GM12878 (cell line): ENCODE results near the gene SLC38A2. TPM values are rescaled to one million over a fixed set of nuclear protein-coding genes. Genes with fewer than 3 reads are reported as not detected.

ENCODE experiments used
- CBX5 ChIP-seq: sonication (generic); IDR thresholded peaks from 2 replicates; pipeline ENCODE4 v1.6.1; 2016; ENCODE audit warnings: low read depth, moderate library complexity, mild to moderate bottlenecking, inconsistent platforms
- CEBPB ChIP-seq, 2 experiments: fragments of 150-350 bp in 1 of 2; IDR thresholded peaks; 2 replicates each; pipeline ENCODE4 v1.6.1; 2012 to 2014; ENCODE audit warnings: low read depth in 2 of 2, low read length in 2 of 2, borderline replicate concordance in 1 of 2, inconsistent platforms in 1 of 2
- E2F4 ChIP-seq: IDR thresholded peaks from 2 replicates; pipeline ENCODE4 v1.6.1; 2012; ENCODE audit warnings: low read depth, low read length, improper control_type of control experiment
- EED ChIP-seq: sonication (generic); IDR thresholded peaks from 2 replicates; pipeline ENCODE4 v1.6.1; 2016; ENCODE audit warnings: antibody characterized with exemption, low read depth
- ETV6 ChIP-seq, 2 experiments: fragments of 450-650 bp in 1 of 2; IDR thresholded peaks in 1 of 2; conservative IDR thresholded peaks in 1 of 2; 2 replicates each; pipeline ENCODE4 v1.6.1; 2014; ENCODE audit warnings: antibody characterized with exemption in 1 of 2, borderline replicate concordance in 1 of 2, low read depth in 1 of 2, mild to moderate bottlenecking in 1 of 2, moderate library complexity in 1 of 2
- FOXK2 ChIP-seq: fragments of 450-650 bp; IDR thresholded peaks from 2 replicates; pipeline ENCODE4 v1.6.1; 2017; ENCODE audit warnings: mild to moderate bottlenecking, moderate library complexity
- IKZF1 ChIP-seq: fragments of 450-650 bp; conservative IDR thresholded peaks from 2 replicates; pipeline ENCODE4 v1.6.1; 2017; ENCODE audit warnings: antibody characterized with exemption, mild to moderate bottlenecking
- KDM1A ChIP-seq: fragments of 200-600 bp; sonication (generic); IDR thresholded peaks from 2 replicates; pipeline ENCODE4 v1.6.1; 2016; ENCODE audit warnings: borderline replicate concordance
- MEF2B ChIP-seq: fragments of 450-650 bp; IDR thresholded peaks from 2 replicates; pipeline ENCODE4 v1.6.1; 2018; ENCODE audit warnings: mild to moderate bottlenecking, moderate library complexity; ENCODE audit not compliant: partially characterized antibody, poor library complexity, severe bottlenecking
- MLLT1 ChIP-seq: fragments of 450-650 bp; IDR thresholded peaks from 2 replicates; pipeline ENCODE4 v1.6.1; 2016; ENCODE audit warnings: mild to moderate bottlenecking
- MTA3 ChIP-seq: IDR thresholded peaks from 2 replicates; pipeline ENCODE4 v1.6.1; 2012; ENCODE audit warnings: low read length, inconsistent platforms, borderline replicate concordance
- NR2C2 ChIP-seq: IDR thresholded peaks from 2 replicates; pipeline ENCODE4 v1.6.1; 2011; ENCODE audit warnings: borderline replicate concordance, low read depth; ENCODE audit not compliant: control insufficient read depth, insufficient read length
- RELA ChIP-seq: fragments of 450-650 bp; IDR thresholded peaks from 2 replicates; pipeline ENCODE4 v1.8.0; 2014; ENCODE audit warnings: borderline replicate concordance; ENCODE audit not compliant: partially characterized antibody
- RELB ChIP-seq: fragments of 450-650 bp; IDR thresholded peaks from 2 replicates; pipeline ENCODE4 v1.6.1; 2017; ENCODE audit warnings: low read depth, mild to moderate bottlenecking, moderate library complexity
- RFX5 ChIP-seq: IDR thresholded peaks from 2 replicates; pipeline ENCODE4 v1.6.1; 2011; ENCODE audit warnings: low read depth, low read length, improper control_type of control experiment
- SMAD5 ChIP-seq: IDR thresholded peaks from 2 replicates; pipeline ENCODE4 v1.6.1; 2016; ENCODE audit warnings: antibody characterized with exemption, low read depth
- SMC3 ChIP-seq: IDR thresholded peaks from 2 replicates; pipeline ENCODE4 v1.6.1; 2011; ENCODE audit warnings: low read length, improper control_type of control experiment, borderline replicate concordance
- SPI1 ChIP-seq: IDR thresholded peaks from 2 replicates; pipeline ENCODE4 v1.6.1; 2011; ENCODE audit warnings: low read depth, mild to moderate bottlenecking, low read length, moderate library complexity, borderline replicate concordance; ENCODE audit not compliant: insufficient read depth
- ZBED1 ChIP-seq: IDR thresholded peaks from 2 replicates; pipeline ENCODE4 v1.6.1; 2016; ENCODE audit warnings: borderline replicate concordance
- ZBTB11 ChIP-seq: fragments of 450-650 bp; formaldehyde crosslinking; IDR thresholded peaks from 2 replicates; pipeline ENCODE4 v1.5.0; 2022; ENCODE audit warnings: mild to moderate bottlenecking, missing genetic modification characterization
- ZSCAN29 ChIP-seq: fragments of 450-650 bp; IDR thresholded peaks from 2 replicates; pipeline ENCODE4 v1.6.1; 2017; ENCODE audit warnings: mild to moderate bottlenecking, moderate library complexity
- polyA plus RNA-seq, 11 experiments: library from polyadenylated mRNA; depleted of rRNA in 4 of 11; unstranded in 6 of 11; stranded (reverse) in 5 of 11; fragments of >200 nt; fragmentation: Nextera tagmentation in 4 of 11; fragmentation: Illumina TruSeq in 1 of 11; extraction: Ambion mirVana in 4 of 11; extraction: Trizol in 1 of 11; gene quantifications; 1 replicate in 1 of 11; 2 replicates in 10 of 11; pipeline versions ENCODE4 v1.2.1 to v1.2.3, GENCODE V29; 2011 to 2016; ENCODE audit warnings: inconsistent platforms in 2 of 11, missing spikeins in 2 of 11, low read depth in 1 of 11
- total RNA-seq, 4 experiments: library from RNA; depleted of rRNA in 3 of 4; stranded (reverse); fragments of >200 nt in 3 of 4; fragmentation: Illumina TruSeq in 1 of 4; extraction: Trizol in 1 of 4; gene quantifications; 2 replicates each; pipeline versions ENCODE4 v1.2.1 to v1.2.3, GENCODE V29; 2013 to 2021

SLC38A2 gene
- total and polyA plus RNA-seq, 10 of the 15 experiments (the other 5 are each of a cell fraction or from before 2014, with no cell fraction given) = 36.2 to 118 (median 79.8) TPM

GRCh38 chr12:46388427-46389021 lies 16.0 kb upstream of the SLC38A2 start (continued):
- TF ChIP-seq MLLT1 = 0 out of 2 replicates have a peak, but pooled peaks have one; percentile 15
- peak; percentile 98 for TF ChIP-seq SPI1
- no peak for TF ChIP-seq SMAD5
- peak; percentile 72 for TF ChIP-seq ZBED1
- no peak for TF ChIP-seq NR2C2
- 0 out of 2 replicates have a peak, but pooled peaks have one; percentile 65 for TF ChIP-seq CBX5
- peak; percentile 57; the same call in 1 of the 2 replicates for TF ChIP-seq RELB
- peak; percentile 89 for TF ChIP-seq MTA3
- peak; percentile 46 for TF ChIP-seq EED
- peak; percentile 54 for TF ChIP-seq MEF2B
- peak in 1 of 2 experiments; percentile 65; a peak in 2 of 4 replicates for TF ChIP-seq ETV6 (conservative IDR thresholded peaks at IDR 0.05 in 1 of 2, IDR thresholded peaks at IDR 0.05 in 1 of 2; ENCODE audit: borderline replicate concordance in 1 of 2, low read depth in 1 of 2)
- TF ChIP-seq IKZF1 = peak; percentile 67
- peak in 1 of 2 experiments; percentile 70; a peak in 1 of 4 replicates for TF ChIP-seq CEBPB (IDR thresholded peaks at IDR 0.05; ENCODE audit: borderline replicate concordance in 1 of 2, low read depth in 2 of 2, low read length in 2 of 2)
- TF ChIP-seq RFX5 = no peak
- TF ChIP-seq RELA = no peak
- no peak for TF ChIP-seq E2F4
- TF ChIP-seq ZBTB11 (CRISPR knock-in tag) = no peak
- TF ChIP-seq KDM1A = no peak
- TF ChIP-seq FOXK2 = no peak
- no peak for TF ChIP-seq ZSCAN29
- TF ChIP-seq SMC3 = no peak
